Common myeloid progenitor, CD34-positive (primary cell): ENCODE results near the gene PALLD.

Experiments used
- CTCF ChIA-PET: fragments of 350-600 bp; sonication (Branson Sonifier 250); formaldehyde crosslinking; loops from one replicate; lab custom pipeline; 2021; ENCODE audit warnings: antibody characterized with exemption; lab: Charles Lee
- POLR2A ChIA-PET: fragments of 350-600 bp; sonication (Branson Sonifier 250); formaldehyde crosslinking; loops from one replicate; lab custom pipeline; 2021; ENCODE audit warnings: antibody characterized with exemption; lab: Charles Lee
- DNase-seq, 3 donors: peaks; one replicate each; pipeline versions ENCODE4 v3.0.0 to v3.0.0-alpha.2; 2013
- H3K27ac ChIP-seq, 2 experiments: 1 replicate in 1 of 2; 2 replicates in 1 of 2; pipeline ENCODE4 v1.7.0; 2013; ENCODE audit warnings: inconsistent platforms in 2 of 2, low read length in 2 of 2, mild to moderate bottlenecking in 2 of 2, low read depth in 1 of 2, moderate library complexity in 1 of 2; ENCODE audit not compliant: severe bottlenecking in 2 of 2, insufficient read depth in 1 of 2, poor library complexity in 1 of 2
- H3K27me3 ChIP-seq, 5 experiments: replicated peaks in 2 of 5; 1 replicate in 3 of 5; 2 replicates in 2 of 5; pipeline versions ENCODE4 v1.6.1 to v1.7.0; 2013; ENCODE audit warnings: low read length in 4 of 5, mild to moderate bottlenecking in 2 of 5, moderate library complexity in 2 of 5, inconsistent platforms in 1 of 5; ENCODE audit not compliant: insufficient read depth in 5 of 5, control insufficient read depth in 4 of 5
- H3K36me3 ChIP-seq, 4 experiments: 1 replicate in 2 of 4; 2 replicates in 2 of 4; pipeline versions ENCODE4 v1.6.1 to v1.7.0; 2013; ENCODE audit warnings: low read length in 3 of 4, control low read depth in 1 of 4, mild to moderate bottlenecking in 1 of 4; ENCODE audit not compliant: control insufficient read depth in 4 of 4, insufficient read depth in 4 of 4
- H3K4me1 ChIP-seq, 4 experiments: 1 replicate in 3 of 4; 2 replicates in 1 of 4; pipeline versions ENCODE4 v1.6.1 to v1.7.1; 2013; ENCODE audit warnings: low read length in 3 of 4, mild to moderate bottlenecking in 3 of 4, control low read depth in 1 of 4, inconsistent platforms in 1 of 4, moderate library complexity in 1 of 4; ENCODE audit not compliant: control insufficient read depth in 4 of 4, insufficient read depth in 4 of 4; ENCODE audit errors: control extremely low read depth in 1 of 4
- H3K4me3 ChIP-seq, 7 experiments: 1 replicate in 4 of 7; 2 replicates in 3 of 7; pipeline versions ENCODE4 v1.5.1 to v1.7.0; 2013; ENCODE audit warnings: mild to moderate bottlenecking in 7 of 7, low read length in 6 of 7, moderate library complexity in 6 of 7, inconsistent platforms in 2 of 7, low read depth in 2 of 7, control low read depth in 1 of 7; ENCODE audit not compliant: insufficient read depth in 4 of 7, control insufficient read depth in 1 of 7; ENCODE audit errors: extremely low read depth in 1 of 7
- H3K9me3 ChIP-seq, 5 experiments: 1 replicate in 4 of 5; 2 replicates in 1 of 5; pipeline versions ENCODE4 v1.6.1 to v1.7.1; 2013; ENCODE audit warnings: low read length in 4 of 5, mild to moderate bottlenecking in 2 of 5, inconsistent platforms in 1 of 5, low read depth in 1 of 5, moderate library complexity in 1 of 5; ENCODE audit not compliant: control insufficient read depth in 4 of 5, insufficient read depth in 2 of 5; ENCODE audit errors: control extremely low read depth in 1 of 5
- WGBS: methylation state at CpG from one replicate; pipeline ENCODE4 v1.1.5; 2013; ENCODE audit not compliant: insufficient coverage; 5-methylcytosine and 5-hydroxymethylcytosine counted together

Gene PALLD

DNA sequence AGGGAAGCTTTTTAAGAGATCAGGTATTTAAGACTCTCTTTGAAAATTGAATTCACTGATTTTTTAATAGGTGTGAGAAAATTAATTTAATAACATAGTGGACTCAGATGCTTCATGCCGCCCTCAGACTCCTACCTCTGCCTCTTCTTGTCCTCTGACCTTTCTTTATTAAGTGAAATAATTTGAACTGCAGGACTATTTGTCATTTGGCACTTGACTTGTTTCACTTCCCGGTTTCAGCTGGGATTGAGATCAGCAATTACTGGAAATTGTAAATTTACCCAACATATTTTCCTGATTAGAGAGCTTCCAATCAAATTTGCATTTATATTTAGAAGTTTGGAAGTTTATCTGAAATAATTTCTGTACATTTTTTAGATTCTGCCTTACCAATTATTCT is 396.4 kb downstream of the PALLD start:
- DNase-seq: no peak
- Histone ChIP-seq H3K36me3 (peaks cover 0 to 14% (median 8%) of the 10 kb centered on the region in 4 experiments), H3K27ac (no peak overlapping the region), H3K9me3 (peaks cover 0 to 2% (median 0%) of the 10 kb centered on the region in 5 experiments), H3K4me1 (no peaks in the 10 kb centered on the region), H3K4me3 (no peak overlapping the region), H3K27me3 (no peaks in the 10 kb centered on the region)
- ChIA-PET POLR2A (interaction anchor here (0.5 to 0.7 kb wide), 2 partner anchors 8 to 71 kb away, joined by 4 read pairs; no protein-coding TSS in a partner anchor), CTCF (interaction anchor here (1.4 kb wide), 1 partner anchor 28 kb away, joined by 3 read pairs; no protein-coding TSS in a partner anchor)
- no CpG with 5 or more reads among the region's 2 CpGs for WGBS

DNA sequence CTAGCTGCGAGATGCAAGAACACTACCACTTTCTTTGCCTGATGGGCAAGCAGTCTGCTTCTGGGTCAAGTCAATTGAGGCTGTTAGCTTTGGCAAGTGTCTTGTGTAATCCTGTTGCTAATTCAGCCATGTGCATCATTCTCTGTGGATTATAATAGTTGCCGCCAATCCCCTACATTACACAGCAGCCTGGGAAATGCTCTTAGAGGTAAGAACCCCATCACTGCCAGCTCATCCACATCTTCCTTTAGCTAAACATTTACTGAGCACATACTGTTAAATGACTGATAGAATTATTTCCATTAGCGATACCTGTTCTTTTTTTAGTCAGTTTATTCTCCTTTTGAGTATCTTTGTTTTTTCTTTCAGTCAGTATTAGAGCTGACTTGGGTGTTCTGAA is 397.0 kb downstream of the PALLD start:
- POLR2A ChIA-PET: interaction anchor here (0.7 kb wide), 1 partner anchor 8 kb away, joined by 3 read pairs; no protein-coding TSS in a partner anchor
- CTCF ChIA-PET: interaction anchor here (1.0 kb wide), 1 partner anchor 30 kb away, joined by 3 read pairs; no protein-coding TSS in a partner anchor
- Histone ChIP-seq H3K36me3 (peaks cover 0 to 14% (median 8%) of the 10 kb centered on the region in 4 experiments), H3K4me1 (no peaks in the 10 kb centered on the region), H3K27ac (no peak overlapping the region), H3K4me3 (no peak overlapping the region), H3K9me3 (peaks cover 0 to 2% (median 0%) of the 10 kb centered on the region in 5 experiments), H3K27me3 (no peaks in the 10 kb centered on the region)
- DNase-seq: no peak
- 85% methylated on average over 2 of the region's 3 CpGs for WGBS

DNA sequence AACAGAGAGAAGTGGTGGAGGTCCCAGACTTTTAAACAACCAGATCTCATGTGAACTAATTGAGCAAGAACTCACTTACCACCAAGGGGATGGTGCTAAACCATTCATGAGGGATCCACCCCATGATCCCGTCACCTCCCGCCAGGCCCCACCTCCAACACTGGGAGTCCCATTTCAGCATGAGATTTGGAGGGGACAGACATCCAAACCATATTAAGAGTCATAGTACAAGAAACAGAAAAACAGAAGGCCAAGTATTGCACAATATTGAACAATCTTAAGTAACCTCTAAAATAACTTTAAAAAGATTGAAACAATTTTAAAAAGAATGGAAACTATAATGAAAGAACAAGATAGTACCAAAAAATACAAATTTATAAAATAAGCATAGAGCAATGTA is 403.2 kb downstream of the PALLD start:
- Histone ChIP-seq H3K27ac (no peak overlapping the region), H3K4me1 (no peaks in the 10 kb centered on the region), H3K4me3 (no peak overlapping the region), H3K36me3 (peaks cover 0 to 6% (median 2%) of the 10 kb centered on the region in 4 experiments), H3K27me3 (no peaks in the 10 kb centered on the region), H3K9me3 (no peaks in the 10 kb centered on the region)
- no peak for DNase-seq
- WGBS: no CpG with 5 or more reads among the region's 2 CpGs
- ChIA-PET CTCF (interaction anchor here (0.6 kb wide), 1 partner anchor 638 kb away, joined by 3 read pairs; no protein-coding TSS in a partner anchor), POLR2A (no interaction called here)

DNA sequence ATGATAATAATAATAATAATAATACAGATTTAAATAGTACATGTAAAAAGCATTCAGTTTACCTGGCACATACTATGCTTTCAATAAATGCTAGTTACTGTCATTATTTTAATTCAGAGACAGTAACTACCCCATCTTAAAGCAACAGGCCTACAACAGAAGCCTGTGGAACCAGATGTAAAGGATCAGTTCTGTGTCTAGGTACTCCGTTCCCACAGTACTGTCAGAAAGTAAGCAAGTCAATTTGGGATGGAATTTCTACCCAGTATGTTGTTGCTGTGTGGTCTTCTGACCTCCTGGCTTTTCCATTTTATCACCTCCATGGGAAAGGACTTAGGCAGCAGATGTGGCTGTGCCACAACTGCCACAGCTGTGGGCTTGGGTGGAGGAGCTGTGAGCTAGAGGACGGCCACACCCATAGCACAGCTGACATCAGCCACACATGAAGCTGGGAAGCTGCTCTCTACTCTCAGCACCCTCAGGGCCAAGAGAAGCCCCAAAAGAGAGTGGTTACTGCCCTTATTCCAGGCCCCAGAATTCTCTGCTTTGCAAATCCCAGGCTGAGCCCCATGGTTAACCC is 410.4 kb downstream of the PALLD start:
- Histone ChIP-seq H3K36me3 (peaks cover 0 to 2% (median under 1%) of the 10 kb centered on the region in 4 experiments), H3K27me3 (no peaks in the 10 kb centered on the region), H3K4me3 (no peak overlapping the region), H3K4me1 (peaks cover 0 to 1% (median 0%) of the 10 kb centered on the region in 4 experiments), H3K27ac (no peak overlapping the region), H3K9me3 (no peaks in the 10 kb centered on the region)
- WGBS: no CpG with 5 or more reads among the region's 2 CpGs
- CTCF ChIA-PET: interaction anchor here (1.0 to 1.2 kb wide), 2 partner anchors 16 to 197 kb away, joined by 3 read pairs; no protein-coding TSS in a partner anchor
- POLR2A ChIA-PET: no interaction called here
- DNase-seq: no peak

DNA sequence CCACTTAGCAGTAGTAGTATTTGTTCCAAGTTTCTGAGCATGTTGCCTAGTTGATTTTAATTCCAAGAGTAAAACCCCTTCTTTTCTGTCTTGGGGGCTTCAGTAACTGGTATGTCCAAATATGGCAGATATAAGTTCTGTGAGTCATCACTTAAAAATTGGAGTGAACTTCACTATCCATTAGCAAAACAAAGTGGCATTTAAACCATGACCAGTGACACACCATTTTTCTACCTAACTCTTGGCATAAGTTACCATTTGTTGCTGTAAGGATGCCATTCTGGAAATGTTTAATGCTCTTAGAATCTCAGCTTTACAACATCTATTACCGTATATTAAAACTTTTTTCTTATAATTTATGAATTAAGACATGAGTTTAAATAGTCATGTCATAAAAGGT is 411.2 kb downstream of the PALLD start:
- H3K36me3 ChIP-seq: peaks cover 0 to 2% (median 0%) of the 10 kb centered on the region in 4 experiments

DNA sequence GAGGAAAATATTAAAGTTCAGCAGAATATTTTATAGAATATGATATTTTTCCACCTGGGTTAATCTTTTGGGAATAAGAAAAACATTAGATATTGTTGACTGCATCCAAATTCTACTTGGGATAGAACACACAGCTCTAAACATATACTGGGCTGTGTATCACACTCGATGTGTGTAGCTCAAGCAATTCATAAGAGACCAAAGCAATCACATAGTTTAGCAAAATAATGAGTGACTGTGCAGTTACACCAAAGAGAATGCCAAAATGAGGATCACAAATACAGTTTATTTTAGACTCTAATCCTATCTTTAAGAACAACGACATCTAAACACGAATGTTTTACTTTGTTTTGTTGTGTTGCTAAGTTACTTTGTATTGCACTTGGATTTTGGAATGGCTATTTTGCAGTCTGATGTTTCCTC is 412.0 kb downstream of the PALLD start:
- peaks cover 0 to 2% (median 0%) of the 10 kb centered on the region in 4 experiments for H3K4me1 ChIP-seq
- H3K4me3 ChIP-seq: no peak overlapping the region
- CTCF ChIA-PET: interaction anchor here (0.7 to 1.1 kb wide), 4 partner anchors 12 to 198 kb away, joined by 3 to 4 read pairs (median 3); no protein-coding TSS in a partner anchor
- H3K9me3 ChIP-seq: no peaks in the 10 kb centered on the region
- no CpG with 5 or more reads among the region's 3 CpGs for WGBS
- peak in 2 of 3 donors; percentile 35 to 42 for DNase-seq
- POLR2A ChIA-PET: no interaction called here
- no peak overlapping the region for H3K27ac ChIP-seq
- H3K36me3 ChIP-seq: peaks cover 0 to 2% (median under 1%) of the 10 kb centered on the region in 4 experiments
- no peaks in the 10 kb centered on the region for H3K27me3 ChIP-seq

More for the DNA sequence above, 411.2 kb downstream of the PALLD start:
- Histone ChIP-seq H3K4me3 (no peak overlapping the region), H3K4me1 (peaks cover 0 to 2% (median 0%) of the 10 kb centered on the region in 4 experiments), H3K27ac (no peak overlapping the region), H3K27me3 (no peaks in the 10 kb centered on the region), H3K9me3 (no peaks in the 10 kb centered on the region)
- ChIA-PET POLR2A (no interaction called here), CTCF (interaction anchor here (0.7 kb wide), 1 partner anchor 13 kb away, joined by 3 read pairs; no protein-coding TSS in a partner anchor)
- DNase-seq: no peak
- WGBS: no CpG with 5 or more reads among the region's 1 CpG

DNA sequence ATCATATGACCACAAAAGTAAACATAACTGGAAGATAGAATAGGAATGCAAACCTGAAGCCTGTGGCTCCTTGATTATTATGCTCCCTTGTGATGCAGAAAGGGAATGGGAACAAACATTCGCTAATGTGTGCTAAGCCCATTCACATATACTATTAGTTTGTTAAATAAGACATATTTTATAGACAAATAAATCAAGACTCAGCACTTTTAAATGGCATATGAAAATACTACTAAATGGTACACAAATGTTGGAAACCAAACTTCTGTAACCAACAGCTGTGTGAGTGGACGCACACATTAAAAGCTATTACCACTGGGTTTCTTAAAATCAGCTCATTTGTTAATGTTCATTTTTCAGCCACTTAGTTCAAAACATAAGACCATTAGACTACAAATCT is 417.2 kb downstream of the PALLD start:
- Histone ChIP-seq H3K36me3 (peaks cover 0 to 2% (median 0%) of the 10 kb centered on the region in 4 experiments), H3K9me3 (no peaks in the 10 kb centered on the region), H3K4me3 (no peak overlapping the region), H3K27me3 (no peaks in the 10 kb centered on the region), H3K27ac (no peak overlapping the region), H3K4me1 (peaks cover 0 to 2% (median 0%) of the 10 kb centered on the region in 4 experiments)
- POLR2A ChIA-PET: no interaction called here
- CTCF ChIA-PET: interaction anchor here (0.5 to 11.0 kb wide), 5 partner anchors 10 to 342 kb away, joined by 3 to 141 read pairs (median 5); no protein-coding TSS in a partner anchor
- no peak for DNase-seq
- 100% methylated on average over 1 of the region's 2 CpGs for WGBS
